ENCODE measurements around the gene AGPAT2. TPM values are rescaled to one million over a fixed set of nuclear protein-coding genes. Genes with fewer than 3 reads are reported as not detected.

Gene AGPAT2
- total RNA-seq, 6 donors from 2014 or later, result 70.2 to 242 (median 140) TPM

GRCh38 chr9:136625101-136626065 is 61.9 kb downstream of the AGPAT2 start:
- no peak overlapping the region for H3K4me3 ChIP-seq
- peak in 1 of 4 donors; percentile 87 for TF ChIP-seq EP300 (IDR thresholded peaks at IDR 0.05)
- TF ChIP-seq POLR2A (IDR thresholded peaks at IDR 0.05), result peak in 2 of 4 donors; percentile 8 to 13
- peak; percentile 18 to 69 (median 46) for TF ChIP-seq CTCF (IDR thresholded peaks at IDR 0.05)
- TF ChIP-seq POLR2AphosphoS5 (IDR thresholded peaks at IDR 0.05), result peak; percentile 79 to 82
- no peaks in the 10 kb centered on the region for H3K27me3 ChIP-seq
- H3K36me3 ChIP-seq, result no peaks in the 10 kb centered on the region
- DNase-seq (peak; percentile 80 to 86), ATAC-seq (ENCODE audit: low FRiP score in 2 of 2) (peak in 1 of 2 donors; percentile 41)
- 20 to 37% methylated on average over 4 to 18 of the region's 19 CpGs for WGBS, 2 donors
- H3K27ac ChIP-seq, result peak overlapping the region in 3 of 4 donors; percentile 31 to 64 (median 61)
- H3K4me1 ChIP-seq, result peaks cover 52 to 68% (median 54%) of the 10 kb centered on the region in 4 donors
- no peaks in the 10 kb centered on the region for H3K9me3 ChIP-seq

- H3K36me3 ChIP-seq, result no peaks in the 10 kb centered on the region
- DNase-seq (peak; percentile 25 to 75), ATAC-seq (ENCODE audit: low FRiP score in 2 of 2) (no peak)
- no peak overlapping the region for H3K4me3 ChIP-seq
- H3K4me1 ChIP-seq, result peaks cover 57 to 70% (median 61%) of the 10 kb centered on the region in 4 donors
- no peaks in the 10 kb centered on the region for H3K9me3 ChIP-seq
- TF ChIP-seq CTCF (IDR thresholded peaks at IDR 0.05) (no peak), POLR2A (IDR thresholded peaks at IDR 0.05) (no peak), POLR2AphosphoS5 (IDR thresholded peaks at IDR 0.05) (no peak), EP300 (IDR thresholded peaks at IDR 0.05) (no peak)
- WGBS, 2 donors, result 77 to 78% methylated on average over 7 to 9 of the region's 16 CpGs
- no peaks in the 10 kb centered on the region for H3K27me3 ChIP-seq
- H3K27ac ChIP-seq, result peak overlapping the region in 3 of 4 donors; percentile 31 to 64 (median 61)
These were observed 62.9 kb downstream of the AGPAT2 start for GRCh38 chr9:136624184-136624951.

- Histone ChIP-seq H3K27ac (no peak overlapping the region), H3K27me3 (no peaks in the 10 kb centered on the region), H3K4me3 (no peak overlapping the region), H3K36me3 (no peaks in the 10 kb centered on the region), H3K4me1 (peaks cover 60 to 75% (median 66%) of the 10 kb centered on the region in 4 donors), H3K9me3 (no peaks in the 10 kb centered on the region)
- ATAC-seq (ENCODE audit: low FRiP score in 2 of 2) (no peak), DNase-seq (peak; percentile 49 to 76)
- TF ChIP-seq EP300 (IDR thresholded peaks at IDR 0.05), result no peak
- TF ChIP-seq POLR2A (IDR thresholded peaks at IDR 0.05), result no peak
- TF ChIP-seq POLR2AphosphoS5 (IDR thresholded peaks at IDR 0.05), result no peak
- TF ChIP-seq CTCF (IDR thresholded peaks at IDR 0.05), result no peak
- 64 to 70% methylated on average over 2 to 4 of the region's 13 CpGs for WGBS, 2 donors
These were observed 63.4 kb downstream of the AGPAT2 start for GRCh38 chr9:136623842-136624183.

Small RNA genes lying within 50 kb of the gene (small RNA-seq; reads per million reads assigned to genes)
- gene MIR126, result 2,256 to 6,683 (median 3,047) reads per million in 4 donors

Other genes with a start within 250 kb of the AGPAT2 start
- 10 to 100 TPM in 5 of 6 donors, 1 to 10 TPM in 1; 9.1 to 43.0 (median 14.1) TPM for gene INPP5E, start 247.6 kb downstream of the AGPAT2 start, total RNA-seq
- gene SEC16A, start 204.4 kb downstream of the AGPAT2 start, total RNA-seq, result 10 to 100 TPM; 64.1 to 89.1 (median 72.1) TPM
- 100 to 1,000 TPM in 4 of 6 donors, 10 to 100 TPM in 2; 49.6 to 175 (median 110) TPM for gene NOTCH1, start 141.4 kb downstream of the AGPAT2 start, total RNA-seq
- 100 to 1,000 TPM in 5 of 6 donors, 10 to 100 TPM in 1; 77.9 to 321 (median 165) TPM for gene EGFL7, start 24.5 kb downstream of the AGPAT2 start, total RNA-seq
- gene DIPK1B, start 25.1 kb upstream of the AGPAT2 start, total RNA-seq, result 10 to 100 TPM in 5 of 6 donors, 1 to 10 TPM in 1; 9.7 to 24.1 (median 17.0) TPM
- 10 to 100 TPM in 1 of 6 donors, 1 to 10 TPM in 4, under 1 TPM in 1; 0.39 to 17.8 (median 2.2) TPM for gene LCN10, start 55.5 kb upstream of the AGPAT2 start, total RNA-seq
- 10 to 100 TPM in 1 of 6 donors, 1 to 10 TPM in 3, not detected in 2; 2.7 to 35.1 (median 5.5) TPM for gene LCN6, start 61.1 kb upstream of the AGPAT2 start, total RNA-seq
- not detected for gene LCN8, start 70.8 kb upstream of the AGPAT2 start, total RNA-seq
- gene LCN15, start 77.1 kb upstream of the AGPAT2 start, total RNA-seq, result under 1 TPM in 1 of 6 donors, not detected in 5; 0.23 TPM
- gene TMEM141, start 103.9 kb upstream of the AGPAT2 start, total RNA-seq, result 100 to 1,000 TPM in 2 of 6 donors, 10 to 100 TPM in 4; 55.5 to 134 (median 80.5) TPM
- gene CCDC183, start 108.9 kb upstream of the AGPAT2 start, total RNA-seq, result 100 to 1,000 TPM in 1 of 6 donors, 10 to 100 TPM in 1, 1 to 10 TPM in 4; 1.9 to 130 (median 6.6) TPM
- gene RABL6, start 120.5 kb upstream of the AGPAT2 start, total RNA-seq, result 100 to 1,000 TPM in 2 of 6 donors, 10 to 100 TPM in 4; 47.2 to 128 (median 78.9) TPM
- 1 to 10 TPM; 1.4 to 7.3 (median 3.0) TPM for gene AJM1, start 155.0 kb upstream of the AGPAT2 start, total RNA-seq
- 100 to 1,000 TPM in 1 of 6 donors, 10 to 100 TPM in 5; 51.3 to 135 (median 64.1) TPM for gene PHPT1, start 162.0 kb upstream of the AGPAT2 start, total RNA-seq
- 10 to 100 TPM in 3 of 6 donors, 1 to 10 TPM in 3; 2.1 to 18.9 (median 11.0) TPM for gene MAMDC4, start 164.9 kb upstream of the AGPAT2 start, total RNA-seq
- 100 to 1,000 TPM; 137 to 312 (median 282) TPM for gene EDF1, start 178.9 kb upstream of the AGPAT2 start, total RNA-seq
- 10 to 100 TPM; 10.6 to 20.8 (median 13.4) TPM for gene TRAF2, start 199.1 kb upstream of the AGPAT2 start, total RNA-seq